Activated CD8-positive, alpha-beta memory T cell treated with anti-CD3 and anti-CD28 coated beads for 24 hours (primary cell): ENCODE measurements around the gene TBC1D2B.
"Not testable (repeated sequence)": the region's sequence is repeated elsewhere in the genome, so short reads cannot be mapped to it uniquely, and the experiment has no call there.

Source experiments
- DNase-seq: peaks from one replicate; pipeline ENCODE4 v3.0.0-alpha.2; 2020

Gene TBC1D2B

DNA sequence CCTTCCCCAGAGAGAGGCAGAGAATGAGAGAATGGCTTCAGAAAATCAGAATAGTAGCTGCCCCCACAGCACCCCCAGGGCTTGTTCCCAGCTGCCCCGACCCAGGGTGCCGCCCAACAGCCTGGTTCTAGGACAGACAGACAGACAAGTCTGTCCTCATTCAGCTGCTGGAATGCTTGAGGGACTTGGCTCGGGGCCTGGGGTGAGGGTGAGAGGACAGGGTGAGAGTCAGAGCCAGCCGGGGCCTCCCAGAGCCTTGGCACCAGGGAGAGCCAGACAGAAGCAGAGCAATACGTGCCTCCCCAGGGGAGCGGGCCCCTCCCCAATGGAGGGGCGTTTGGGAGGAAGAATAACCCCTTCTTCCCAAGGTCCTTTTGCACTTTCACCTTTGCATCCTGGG is 105.6 kb downstream of the TBC1D2B start:
- peak; percentile 46 for DNase-seq

DNA sequence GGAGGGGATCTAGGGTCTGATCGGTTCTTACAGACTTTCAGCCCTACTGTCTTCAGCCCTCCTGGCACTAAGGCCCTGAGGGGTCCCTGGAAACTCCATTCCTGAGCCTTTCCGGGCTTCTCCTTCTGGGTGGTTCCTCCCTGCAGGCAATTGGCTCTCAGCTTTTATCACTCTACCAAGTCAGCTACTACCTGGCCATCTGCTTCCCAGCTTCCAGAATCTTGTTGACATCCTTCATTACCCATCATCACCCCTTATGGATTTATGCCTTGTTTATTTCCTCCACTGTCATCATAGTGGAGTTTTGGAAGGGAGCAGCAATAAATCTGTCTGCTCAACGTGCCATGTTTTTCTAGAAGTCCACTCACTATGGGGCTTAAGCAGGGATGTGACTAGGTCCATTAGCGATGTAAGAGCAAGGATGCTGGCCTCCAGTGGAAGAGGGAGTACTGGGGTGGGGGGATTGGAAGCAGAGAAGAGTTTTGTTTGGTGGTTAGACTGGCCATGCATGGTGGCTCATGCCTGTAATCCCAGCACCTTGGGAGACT is 106.6 kb downstream of the TBC1D2B start:
- DNase-seq: not testable (repeated sequence)

DNA sequence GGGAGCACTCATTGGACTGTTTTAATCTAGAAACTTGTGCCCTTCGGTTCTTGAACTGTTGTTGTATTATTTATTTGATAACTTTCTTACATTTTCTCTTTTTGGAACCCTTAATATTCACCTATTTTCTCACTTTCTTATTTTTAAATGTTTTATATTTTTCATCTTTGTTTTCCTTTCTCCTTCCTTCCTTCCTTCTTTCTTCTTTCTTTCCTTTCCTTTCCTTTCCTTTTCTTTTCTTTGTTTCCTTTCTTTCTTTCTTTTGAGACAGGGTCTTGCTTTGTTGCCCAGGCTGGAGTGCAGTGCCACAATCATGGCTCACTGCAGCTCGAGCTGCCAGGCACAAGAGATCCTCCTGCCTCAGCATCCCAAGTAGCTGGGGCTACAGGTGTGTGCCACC is 108.5 kb downstream of the TBC1D2B start:
- no peak for DNase-seq

DNA sequence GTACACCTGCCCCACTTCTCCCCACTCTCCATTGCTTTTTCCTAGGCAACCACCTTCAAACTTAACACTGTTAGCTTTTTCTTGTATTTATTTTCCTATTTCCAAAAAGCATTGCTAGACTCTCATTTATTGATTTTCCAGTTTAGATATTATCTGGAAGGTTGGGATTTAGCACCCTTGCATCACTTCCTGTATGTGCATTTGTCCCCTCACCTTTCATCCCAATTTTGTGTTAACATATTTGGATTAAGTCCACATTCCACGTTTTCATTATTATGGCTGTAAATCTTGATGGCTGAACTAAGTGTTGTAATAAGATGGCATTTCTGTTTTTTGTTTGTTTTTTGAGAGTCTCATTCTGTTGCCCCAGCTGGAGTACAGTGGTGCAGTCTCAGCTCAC is 109.7 kb downstream of the TBC1D2B start:
- no peak for DNase-seq

DNA sequence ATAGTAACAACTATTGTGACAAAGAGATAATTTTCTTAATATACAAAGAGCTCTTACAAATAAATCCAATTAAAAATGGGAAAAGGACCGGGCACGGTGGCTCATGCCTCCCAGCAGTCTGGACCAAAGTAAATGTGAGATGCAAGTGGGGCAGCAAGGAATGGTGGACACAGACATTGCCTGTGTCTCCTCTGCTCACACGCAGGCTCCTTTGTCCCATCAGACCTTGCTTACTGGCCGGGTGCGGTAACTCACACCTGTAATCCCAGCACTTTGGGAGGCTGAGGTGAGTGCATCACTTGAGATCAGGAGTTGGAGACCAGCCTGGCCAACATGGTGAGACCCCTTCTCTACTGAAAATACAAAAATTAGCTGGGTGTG is 110.3 kb downstream of the TBC1D2B start:
- not testable (repeated sequence) for DNase-seq

DNA sequence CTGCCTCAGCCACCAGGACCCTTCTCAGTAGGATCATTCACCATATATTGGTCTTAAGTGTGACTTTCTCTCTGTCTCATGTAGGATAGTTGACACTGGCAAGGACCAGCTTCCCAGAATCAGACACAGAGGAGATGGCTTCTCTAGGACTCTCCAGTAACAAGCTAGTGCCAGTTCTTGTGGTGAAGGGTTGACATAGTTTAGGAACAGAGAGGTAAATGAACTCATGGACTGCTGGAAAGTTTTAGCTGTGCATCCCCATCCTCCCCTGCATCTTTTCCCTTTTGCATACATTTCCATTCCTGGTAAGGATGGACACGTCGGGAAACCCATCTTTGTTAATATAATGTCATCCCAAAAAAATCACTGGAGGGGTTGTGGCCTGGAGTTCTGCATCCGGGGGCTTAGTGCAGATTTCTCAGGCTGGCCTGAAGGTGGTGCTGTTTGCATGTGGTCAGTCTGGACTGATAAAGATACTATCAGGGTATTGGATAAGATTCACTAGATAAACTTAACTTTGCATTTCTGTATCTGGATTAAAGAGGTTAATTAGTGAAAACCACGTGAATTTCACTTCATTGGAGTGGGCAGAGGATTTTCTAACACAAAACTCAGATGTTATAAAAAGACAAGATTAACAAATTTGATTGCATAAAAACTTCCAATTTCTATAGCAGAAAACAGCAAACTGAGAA is 110.8 kb downstream of the TBC1D2B start:
- peak; percentile 75 for DNase-seq

DNA sequence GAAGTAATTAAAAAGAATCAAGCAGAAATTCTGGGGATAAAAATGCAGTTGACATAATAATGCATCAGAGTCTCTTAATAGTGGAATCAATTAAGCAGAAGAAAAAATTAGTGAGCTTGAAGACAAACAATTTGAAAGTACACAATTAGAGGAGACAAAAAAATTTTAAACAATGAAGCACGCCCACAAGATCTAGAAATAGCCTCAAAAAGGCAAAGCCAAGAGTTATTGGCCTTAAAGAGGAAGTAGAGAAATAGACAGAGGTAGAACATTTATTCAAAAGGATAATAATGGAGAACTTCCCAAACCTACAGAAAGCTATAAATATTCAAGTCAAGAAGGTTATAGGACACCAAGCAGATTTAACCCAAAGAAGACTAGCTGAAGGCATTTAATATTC is 113.3 kb downstream of the TBC1D2B start:
- DNase-seq: no peak

DNA sequence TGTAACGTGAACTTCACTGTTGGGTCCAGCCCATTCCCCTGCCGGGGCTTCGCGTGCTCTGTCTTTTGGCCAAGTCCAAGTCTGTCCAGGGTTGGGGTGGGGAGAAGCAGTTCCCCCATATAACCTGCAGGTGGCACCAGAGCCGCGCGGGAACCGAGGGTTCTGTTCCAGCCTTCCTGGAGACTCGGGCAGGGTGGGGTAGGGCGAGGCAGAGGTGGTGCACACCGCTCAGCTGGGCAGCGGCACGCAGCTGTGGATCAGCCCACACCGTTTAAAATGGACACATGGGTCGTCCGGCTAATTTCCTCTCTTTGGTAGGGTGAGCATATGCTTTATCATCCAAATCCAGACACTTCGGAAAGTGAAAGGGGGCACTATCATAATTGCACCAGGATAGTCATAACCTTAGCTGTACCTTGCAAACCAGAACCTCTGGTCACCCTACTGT is 118.1 kb downstream of the TBC1D2B start:
- DNase-seq: peak; percentile 92

DNA sequence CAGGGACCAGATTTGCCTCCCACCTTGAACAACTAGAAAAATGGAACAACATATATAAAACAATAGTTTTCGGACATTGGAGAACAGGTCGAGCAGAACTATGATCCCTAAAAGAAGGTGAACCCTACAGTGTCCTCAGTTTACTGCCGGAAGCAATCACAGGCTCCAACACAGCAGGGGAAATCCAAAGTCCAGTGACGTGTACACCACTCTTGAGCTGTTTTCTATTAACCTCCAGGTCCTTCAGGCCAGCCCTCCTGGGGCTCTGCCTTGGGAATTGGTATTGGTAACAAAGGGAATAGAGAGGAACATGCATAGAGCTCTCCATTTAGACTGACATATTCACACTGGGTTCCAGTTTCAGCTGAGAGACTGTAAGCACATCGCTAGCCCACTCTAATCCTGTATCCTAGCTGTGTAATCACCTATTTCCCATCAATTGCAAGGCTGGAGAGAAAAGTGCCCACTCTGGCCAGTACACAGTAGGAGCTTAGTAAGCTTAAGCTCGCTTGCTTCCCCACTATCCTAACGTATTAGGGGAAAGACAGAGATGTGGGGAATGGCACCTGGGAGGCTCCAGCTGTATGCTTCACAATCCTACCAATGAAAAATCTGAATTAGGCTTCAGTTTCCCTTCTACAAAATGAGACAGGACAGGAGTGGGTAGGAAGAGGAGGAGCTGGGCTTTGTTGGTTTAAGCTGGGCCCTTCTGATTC is 118.6 kb downstream of the TBC1D2B start:
- DNase-seq: not testable (repeated sequence)

DNA sequence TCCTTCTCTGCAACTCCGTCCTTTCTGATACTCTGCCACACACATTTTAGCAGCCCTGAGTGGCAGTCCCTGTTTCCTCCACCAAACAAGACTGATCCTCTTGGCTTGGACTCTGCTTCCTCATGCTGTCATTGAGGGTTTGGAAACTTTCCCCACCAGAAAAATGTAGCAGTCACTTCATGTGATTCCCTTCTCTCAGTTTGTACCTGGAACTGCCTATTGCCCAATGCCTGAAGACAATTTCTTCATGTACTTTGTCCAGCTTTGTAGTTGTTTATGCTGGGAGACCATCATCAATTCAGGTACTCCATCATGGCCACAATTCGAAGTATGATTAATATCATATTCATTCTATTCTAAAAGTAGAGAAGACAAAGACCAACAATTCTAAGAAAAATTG is 119.5 kb downstream of the TBC1D2B start:
- DNase-seq: not testable (repeated sequence)

DNA sequence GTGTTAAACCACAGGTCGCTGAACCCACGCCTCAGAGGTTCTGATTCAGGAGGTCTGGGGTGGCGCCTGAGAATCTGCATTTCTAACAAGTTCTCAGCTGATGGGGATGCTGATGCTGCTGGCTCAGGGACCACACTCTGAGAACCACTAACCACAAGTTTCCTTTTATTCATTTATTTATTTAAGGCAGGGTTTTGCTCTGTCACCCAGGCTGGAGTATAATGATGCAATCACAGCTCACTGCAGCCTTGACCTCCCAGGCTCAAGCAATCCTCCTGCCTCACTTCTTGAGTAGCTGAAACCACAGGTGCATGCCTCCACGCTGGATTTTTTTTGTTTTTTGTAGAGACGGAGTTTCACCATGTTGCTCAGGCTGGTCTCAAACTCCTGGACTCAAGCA is 123.6 kb downstream of the TBC1D2B start:
- peak; percentile 69 for DNase-seq

DNA sequence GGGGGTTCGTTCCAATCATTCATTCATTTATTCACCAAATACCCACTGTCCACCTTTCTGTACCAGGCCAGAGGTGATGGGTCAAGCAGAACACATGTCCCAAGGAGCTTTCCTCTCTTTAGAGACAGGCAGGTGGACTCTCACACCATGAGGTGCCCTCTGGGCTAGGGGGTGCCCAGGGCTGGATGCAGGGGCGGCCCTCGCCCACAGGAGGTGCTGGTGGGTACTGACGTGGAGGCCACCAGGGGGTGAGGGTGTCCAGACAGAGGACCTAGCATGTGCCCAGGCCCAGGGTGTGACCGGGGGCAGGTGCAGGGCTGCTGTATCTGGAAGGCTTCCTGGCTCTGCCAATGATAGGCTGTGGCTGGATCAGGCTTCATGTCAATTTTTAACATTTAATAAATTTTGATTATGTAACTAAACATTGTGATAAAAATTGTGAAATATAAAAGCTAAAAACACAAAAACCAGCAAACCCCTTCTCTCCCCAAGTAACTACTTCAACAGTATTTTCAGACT is 124.5 kb downstream of the TBC1D2B start:
- DNase-seq: not testable (repeated sequence)

DNA sequence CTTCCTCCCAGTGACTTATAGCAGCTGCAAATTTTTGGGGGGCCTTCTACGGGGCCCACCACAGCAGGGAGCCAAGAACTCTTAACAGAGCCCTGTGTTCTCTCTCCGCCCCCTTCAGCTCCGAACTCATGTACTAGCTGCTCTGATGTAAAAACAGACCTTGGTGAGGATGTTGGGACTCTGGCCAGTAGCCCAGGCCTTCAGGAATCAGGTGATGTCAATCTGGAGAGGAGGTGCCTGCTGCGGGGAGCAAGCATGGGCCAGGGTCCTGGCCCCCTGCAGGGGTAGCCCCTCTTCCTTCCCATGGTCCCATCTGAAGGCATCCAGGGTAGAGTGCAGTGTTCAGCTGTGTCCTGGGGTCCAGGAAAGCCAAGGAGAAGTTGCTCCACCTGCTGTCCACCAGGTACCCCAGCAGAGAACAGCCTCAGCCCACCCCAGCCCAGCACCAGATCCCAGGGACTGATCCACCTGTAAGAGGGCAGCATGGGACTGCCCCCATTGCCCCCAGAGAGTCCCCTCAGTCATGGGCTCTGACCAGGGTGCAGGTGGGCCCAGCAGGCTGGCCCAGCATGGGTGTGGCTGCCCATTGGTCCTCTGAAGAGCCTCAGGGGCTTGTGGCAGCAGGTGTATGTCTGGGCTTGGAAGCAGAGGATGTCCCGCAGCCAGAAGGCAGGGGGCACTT is 126.3 kb downstream of the TBC1D2B start:
- not testable (repeated sequence) for DNase-seq

DNA sequence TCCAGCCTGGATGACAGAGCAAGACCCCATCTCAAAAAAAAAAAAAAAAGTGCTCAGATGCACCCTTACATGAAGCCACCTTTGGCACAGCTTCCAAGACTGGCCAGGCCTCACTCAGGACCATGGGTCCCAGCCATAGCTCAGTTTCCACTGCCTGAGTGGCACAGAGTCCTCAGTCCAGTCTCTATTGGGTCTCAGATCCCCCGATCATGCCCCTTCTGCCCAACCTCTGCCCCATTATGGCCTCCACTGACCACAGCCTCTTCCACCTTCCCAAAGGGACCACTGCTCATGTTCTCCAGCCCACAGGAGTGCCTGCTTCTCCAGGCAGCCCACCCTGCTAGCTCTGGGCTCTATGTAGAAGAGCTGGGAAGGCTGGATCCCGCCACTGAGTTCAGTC is 127.0 kb downstream of the TBC1D2B start:
- not testable (repeated sequence) for DNase-seq

DNA sequence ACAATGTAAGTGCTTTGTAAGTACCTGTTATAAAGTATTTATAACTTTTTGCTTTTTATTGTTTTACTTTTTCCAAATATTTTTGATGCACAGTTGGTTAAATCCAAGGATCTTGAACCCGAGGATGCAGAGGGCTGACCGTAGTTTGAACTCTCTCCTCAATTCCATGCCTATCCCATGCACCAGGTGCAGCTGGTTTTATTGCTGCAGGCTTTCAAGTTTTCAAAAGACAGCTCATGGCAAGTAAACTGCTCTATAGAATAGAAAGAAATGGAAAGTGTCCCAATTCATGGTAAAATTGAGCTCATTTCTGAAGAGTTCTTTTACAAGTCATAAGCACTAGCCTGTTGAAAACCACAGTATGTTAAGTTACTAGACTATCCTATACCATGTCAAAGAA is 131.9 kb downstream of the TBC1D2B start:
- no peak for DNase-seq
